GM12878 (cell line): ENCODE measurements around the gene DLG2. TPM values are rescaled to one million over a fixed set of nuclear protein-coding genes. Genes with fewer than 3 reads are reported as not detected.

ENCODE experiments used
- ASH2L ChIP-seq: fragments of 300-600, 200-600 bp; sonication (generic); IDR thresholded peaks from 2 replicates; pipeline ENCODE4 v1.6.1; 2017; ENCODE audit warnings: low read depth, mild to moderate bottlenecking, borderline replicate concordance
- BCL11A ChIP-seq: IDR thresholded peaks from 2 replicates; pipeline ENCODE4 v1.6.1; 2011; ENCODE audit warnings: low read depth, low read length
- BMI1 ChIP-seq: fragments of 450-650 bp; IDR thresholded peaks from 2 replicates; pipeline ENCODE4 v1.6.1; 2016; ENCODE audit warnings: mild to moderate bottlenecking, moderate library complexity, borderline replicate concordance
- E2F4 ChIP-seq: IDR thresholded peaks from 2 replicates; pipeline ENCODE4 v1.6.1; 2012; ENCODE audit warnings: low read depth, low read length, improper control_type of control experiment
- ETV6 ChIP-seq, 2 experiments: fragments of 450-650 bp in 1 of 2; IDR thresholded peaks in 1 of 2; conservative IDR thresholded peaks in 1 of 2; 2 replicates each; pipeline ENCODE4 v1.6.1; 2014; ENCODE audit warnings: antibody characterized with exemption in 1 of 2, borderline replicate concordance in 1 of 2, low read depth in 1 of 2, mild to moderate bottlenecking in 1 of 2, moderate library complexity in 1 of 2
- EZH2 ChIP-seq: IDR thresholded peaks from 2 replicates; pipeline ENCODE4 v1.6.1; 2012; ENCODE audit warnings: low read depth, mild to moderate bottlenecking, control low read depth, inconsistent platforms, low read length, borderline replicate concordance; ENCODE audit not compliant: control insufficient read depth
- HSF1 ChIP-seq: fragments of 150-350 bp; IDR thresholded peaks from 2 replicates; pipeline ENCODE4 v1.6.1; 2014; ENCODE audit warnings: mild to moderate bottlenecking, low read depth, low read length
- IKZF1 ChIP-seq: fragments of 450-650 bp; conservative IDR thresholded peaks from 2 replicates; pipeline ENCODE4 v1.6.1; 2017; ENCODE audit warnings: antibody characterized with exemption, mild to moderate bottlenecking
- KAT2A ChIP-seq: conservative IDR thresholded peaks from 2 replicates; pipeline ENCODE4 v1.6.1; 2011; ENCODE audit warnings: low read depth, low read length; ENCODE audit not compliant: control insufficient read depth
- MLLT1 ChIP-seq: fragments of 450-650 bp; IDR thresholded peaks from 2 replicates; pipeline ENCODE4 v1.6.1; 2016; ENCODE audit warnings: mild to moderate bottlenecking
- NR2C1 ChIP-seq: fragments of 450-650 bp; IDR thresholded peaks from 2 replicates; pipeline ENCODE4 v1.6.1; 2017; ENCODE audit warnings: antibody characterized with exemption, mild to moderate bottlenecking, moderate library complexity
- POU2F2 ChIP-seq: IDR thresholded peaks from 3 replicates; pipeline ENCODE4 v1.6.1; 2011; ENCODE audit warnings: low read depth, mild to moderate bottlenecking, low read length, borderline replicate concordance
- RAD51 ChIP-seq: fragments of 450-650 bp; IDR thresholded peaks from 2 replicates; pipeline ENCODE4 v1.6.1; 2016; ENCODE audit warnings: moderate library complexity, mild to moderate bottlenecking, inconsistent platforms
- RELA ChIP-seq: fragments of 450-650 bp; IDR thresholded peaks from 2 replicates; pipeline ENCODE4 v1.8.0; 2014; ENCODE audit warnings: borderline replicate concordance; ENCODE audit not compliant: partially characterized antibody
- SMAD1 ChIP-seq: fragments of 450-650 bp; IDR thresholded peaks from 2 replicates; pipeline ENCODE4 v1.6.1; 2018; ENCODE audit warnings: mild to moderate bottlenecking, low read depth; ENCODE audit not compliant: partially characterized antibody
- SMAD5 ChIP-seq: IDR thresholded peaks from 2 replicates; pipeline ENCODE4 v1.6.1; 2016; ENCODE audit warnings: antibody characterized with exemption, low read depth
- SP1 ChIP-seq: IDR thresholded peaks from one replicate; pipeline ENCODE4 v1.6.1; 2011; ENCODE audit warnings: low read depth, low read length
- SPI1 ChIP-seq: IDR thresholded peaks from 2 replicates; pipeline ENCODE4 v1.6.1; 2011; ENCODE audit warnings: low read depth, mild to moderate bottlenecking, low read length, moderate library complexity, borderline replicate concordance; ENCODE audit not compliant: insufficient read depth
- SREBF1 ChIP-seq: IDR thresholded peaks from 2 replicates; pipeline ENCODE4 v1.6.1; 2012; ENCODE audit warnings: mild to moderate bottlenecking, low read length
- SREBF2 ChIP-seq: IDR thresholded peaks from 2 replicates; pipeline ENCODE4 v1.6.1; 2012; ENCODE audit warnings: mild to moderate bottlenecking, low read length
- TCF12 ChIP-seq: IDR thresholded peaks from 2 replicates; pipeline ENCODE4 v1.6.1; 2011; ENCODE audit warnings: low read depth, mild to moderate bottlenecking, low read length
- USF2 ChIP-seq: IDR thresholded peaks from 2 replicates; pipeline ENCODE4 v1.6.1; 2011; ENCODE audit warnings: low read depth, low read length, improper control_type of control experiment, borderline replicate concordance
- ZBTB11 ChIP-seq: fragments of 450-650 bp; formaldehyde crosslinking; IDR thresholded peaks from 2 replicates; pipeline ENCODE4 v1.5.0; 2022; ENCODE audit warnings: mild to moderate bottlenecking, missing genetic modification characterization
- polyA plus RNA-seq, 11 experiments: library from polyadenylated mRNA; depleted of rRNA in 4 of 11; unstranded in 6 of 11; stranded (reverse) in 5 of 11; fragments of >200 nt; fragmentation: Nextera tagmentation in 4 of 11; fragmentation: Illumina TruSeq in 1 of 11; extraction: Ambion mirVana in 4 of 11; extraction: Trizol in 1 of 11; gene quantifications; 1 replicate in 1 of 11; 2 replicates in 10 of 11; pipeline versions ENCODE4 v1.2.1 to v1.2.3, GENCODE V29; 2011 to 2016; ENCODE audit warnings: inconsistent platforms in 2 of 11, missing spikeins in 2 of 11, low read depth in 1 of 11
- total RNA-seq, 4 experiments: library from RNA; depleted of rRNA in 3 of 4; stranded (reverse); fragments of >200 nt in 3 of 4; fragmentation: Illumina TruSeq in 1 of 4; extraction: Trizol in 1 of 4; gene quantifications; 2 replicates each; pipeline versions ENCODE4 v1.2.1 to v1.2.3, GENCODE V29; 2013 to 2021

Gene DLG2
- total and polyA plus RNA-seq, 10 of the 15 experiments (the other 5 are each of a cell fraction or from before 2014, with no cell fraction given) = 0.09 to 0.98 (median 0.35) TPM

- TF ChIP-seq MLLT1 = peak; percentile 35; the same call in 1 of the 2 replicates
- TF ChIP-seq ETV6 (conservative IDR thresholded peaks at IDR 0.05 in 1 of 2, IDR thresholded peaks at IDR 0.05 in 1 of 2; ENCODE audit: borderline replicate concordance in 1 of 2, low read depth in 1 of 2) = peak in 1 of 2 experiments; percentile 71; a peak in 1 of 4 replicates
- no peak for TF ChIP-seq E2F4
- TF ChIP-seq BCL11A = no peak
- no peak for TF ChIP-seq TCF12
- TF ChIP-seq SREBF1 = no peak
- no peak for TF ChIP-seq HSF1
- no peak for TF ChIP-seq USF2
- TF ChIP-seq SREBF2 = no peak
- peak; percentile 5 for TF ChIP-seq SMAD1
- TF ChIP-seq ASH2L = peak; percentile 19; the same call in 1 of the 2 replicates
- TF ChIP-seq BMI1 = no peak
- TF ChIP-seq EZH2 = no peak
- TF ChIP-seq NR2C1 = 0 out of 2 replicates have a peak, but pooled peaks have one; percentile 7
- no peak for TF ChIP-seq KAT2A
- no peak for TF ChIP-seq IKZF1
- TF ChIP-seq ZBTB11 (CRISPR knock-in tag) = no peak
- TF ChIP-seq SPI1 = no peak
- TF ChIP-seq SP1 = no peak
- no peak for TF ChIP-seq POU2F2
- TF ChIP-seq RELA = no peak
- TF ChIP-seq SMAD5 = no peak
- TF ChIP-seq RAD51 = peak; percentile 39; the same call in 1 of the 2 replicates
Observed at GRCh38 chr11:85628771-85629341, 1.7 kb upstream of the DLG2 start (continued).
